GM18858 (cell line): ENCODE data around the gene SLC2A1.
A peak's percentile ranks its signal among the peaks of the same experiment; 100 is the strongest.

Experiments
- ATAC-seq: cut with Tn5 transposase; IDR thresholded peaks from one replicate; pipeline ENCODE4 v1.9.1; 2021; ENCODE audit not compliant: unreplicated experiment

Gene SLC2A1

GRCh38 chr1:42960566-42961311 lies 2.1 kb upstream of the SLC2A1 start:
- ATAC-seq, result no peak

GRCh38 chr1:42960122-42960390 lies 1.4 kb upstream of the SLC2A1 start:
- no peak for ATAC-seq

GRCh38 chr1:42957880-42958487 lies 684 bp downstream of the SLC2A1 start:
- ATAC-seq, result peak; percentile 32

- ATAC-seq, result no peak
These were observed 1.3 kb downstream of the SLC2A1 start for GRCh38 chr1:42957229-42957879.

- no peak for ATAC-seq
These were observed 1.9 kb downstream of the SLC2A1 start for GRCh38 chr1:42956739-42957138.

GRCh38 chr1:42955311-42956063 lies 3.2 kb downstream of the SLC2A1 start:
- ATAC-seq, result no peak

GRCh38 chr1:42953182-42954180 lies 5.2 kb downstream of the SLC2A1 start:
- ATAC-seq, result no peak

GRCh38 chr1:42952303-42953001 lies 6.2 kb downstream of the SLC2A1 start:
- no peak for ATAC-seq

GRCh38 chr1:42951588-42951987 lies 7.1 kb downstream of the SLC2A1 start:
- ATAC-seq, result no peak

- no peak for ATAC-seq
These were observed 8.6 kb downstream of the SLC2A1 start for GRCh38 chr1:42950116-42950481.

- no peak for ATAC-seq
These were observed 9.2 kb downstream of the SLC2A1 start for GRCh38 chr1:42949312-42950115.

- ATAC-seq, result no peak
These were observed 10.5 kb downstream of the SLC2A1 start for GRCh38 chr1:42947965-42948732.

GRCh38 chr1:42947117-42947516 lies 11.6 kb downstream of the SLC2A1 start:
- no peak for ATAC-seq

- no peak for ATAC-seq
These were observed 12.4 kb downstream of the SLC2A1 start for GRCh38 chr1:42946120-42946898.

- ATAC-seq, result no peak
These were observed 13.5 kb downstream of the SLC2A1 start for GRCh38 chr1:42945164-42945563.

GRCh38 chr1:42944246-42944928 lies 14.3 kb downstream of the SLC2A1 start:
- ATAC-seq, result no peak

- no peak for ATAC-seq
These were observed 14.9 kb downstream of the SLC2A1 start for GRCh38 chr1:42943728-42944127.
